Measurements from ENCODE around the gene DECR2. TPM values are rescaled to one million over a fixed set of nuclear protein-coding genes. Genes with fewer than 3 reads are reported as not detected.
"Not testable (repeated sequence)": the region's sequence is repeated elsewhere in the genome, so short reads cannot be mapped to it uniquely, and the experiment has no call there.

The DECR2 gene
- total RNA-seq, 1 donor from 2014 or later, result 8.4 TPM

GRCh38 chr16:379961-380761 is 21.5 kb upstream of the DECR2 start:
- no peak for ATAC-seq

GRCh38 chr16:380762-381011 is 21.0 kb upstream of the DECR2 start:
- ATAC-seq, result no peak

- ATAC-seq, result peak; percentile 4
These were observed 20.5 kb upstream of the DECR2 start for GRCh38 chr16:381012-381788.

GRCh38 chr16:381789-382717 is 19.6 kb upstream of the DECR2 start, which contains the start of gene PGAP6:
Gene PGAP6 (minus strand): TSS chr16:381978. CDS start chr16:381821, 157 bp downstream.
- ATAC-seq, result peak; percentile 55

- peak; percentile 76 for ATAC-seq
These were observed 18.2 kb upstream of the DECR2 start for GRCh38 chr16:383326-384051.

GRCh38 chr16:386641-387156 is 15.0 kb upstream of the DECR2 start:
- no peak for ATAC-seq

- ATAC-seq, result not testable (repeated sequence)
These were observed 13.7 kb upstream of the DECR2 start for GRCh38 chr16:387761-388666.

- peak; percentile 9 for ATAC-seq
These were observed 12.3 kb upstream of the DECR2 start for GRCh38 chr16:389352-389751.

- ATAC-seq, result peak; percentile 79
These were observed 9.8 kb upstream of the DECR2 start for GRCh38 chr16:391885-392335.

GRCh38 chr16:392450-393030 is 9.1 kb upstream of the DECR2 start:
- ATAC-seq, result no peak

- ATAC-seq, result no peak
These were observed 5.5 kb upstream of the DECR2 start for GRCh38 chr16:396199-396598.

- ATAC-seq, result no peak
These were observed 5.1 kb upstream of the DECR2 start for GRCh38 chr16:396605-397004.

- no peak for ATAC-seq
These were observed 4.5 kb upstream of the DECR2 start, which contains the start of gene NME4 for GRCh38 chr16:397135-397661. Gene NME4 (plus strand): TSS chr16:397199. CDS start chr16:397223, 24 bp downstream.

GRCh38 chr16:397736-398332 is 3.9 kb upstream of the DECR2 start:
- no peak for ATAC-seq

GRCh38 chr16:398561-399339 is 2.9 kb upstream of the DECR2 start:
- no peak for ATAC-seq

- ATAC-seq, result no peak
These were observed 2.2 kb upstream of the DECR2 start for GRCh38 chr16:399340-400019.

- ATAC-seq, result peak; percentile 2
These were observed 1.6 kb upstream of the DECR2 start for GRCh38 chr16:400061-400591.

GRCh38 chr16:404971-405486 is 3.3 kb downstream of the DECR2 start:
- ATAC-seq, result no peak
